Psoas muscle (tissue), 8 donors: Measurements from ENCODE around the gene SMIM23. TPM values are rescaled to one million over a fixed set of nuclear protein-coding genes. Genes with fewer than 3 reads are reported as not detected.
"Not testable (repeated sequence)": the region's sequence is repeated elsewhere in the genome, so short reads cannot be mapped to it uniquely, and the experiment has no call there.

ENCODE experiments used
- ATAC-seq, 4 donors: fragments of 200-7000 bp; cut with Tn5 transposase; one replicate each; pipeline ENCODE4 v1.9.1; 2020; ENCODE audit warnings: moderate library complexity in 3 of 4, mild to moderate bottlenecking in 2 of 4
- DNase-seq, 2 donors: peaks; one replicate each; pipeline ENCODE4 v3.0.0-alpha.2; 2020
- H3K27ac ChIP-seq: fragments of 200-600 bp; one replicate; pipeline ENCODE4 v1.8.0; 2022
- H3K27me3 ChIP-seq, 3 donors: fragments of 200-600 bp in 1 of 3; one replicate each; pipeline versions ENCODE4 v1.6.1 to v1.8.0; 2013 to 2022; ENCODE audit warnings: low read length in 2 of 3, mild to moderate bottlenecking in 2 of 3, moderate library complexity in 1 of 3; ENCODE audit not compliant: insufficient read depth in 3 of 3
- H3K36me3 ChIP-seq, 2 donors: fragments of 200-600 bp in 1 of 2; one replicate each; pipeline versions ENCODE4 v1.6.1 to v1.8.0; 2013 to 2022; ENCODE audit warnings: low read depth in 1 of 2, mild to moderate bottlenecking in 1 of 2, moderate library complexity in 1 of 2; ENCODE audit not compliant: insufficient read depth in 1 of 2
- H3K4me1 ChIP-seq: fragments of 200-600 bp; one replicate; pipeline ENCODE4 v1.8.0; 2022
- H3K4me3 ChIP-seq: fragments of 200-600 bp; one replicate; pipeline ENCODE4 v1.8.0; 2022; ENCODE audit warnings: mild to moderate bottlenecking
- H3K9me3 ChIP-seq: fragments of 200-600 bp; one replicate; pipeline ENCODE4 v1.8.0; 2022
- CTCF ChIP-seq: fragments of 200-600 bp; IDR thresholded peaks from one replicate; pipeline ENCODE4 v1.8.0; 2022; ENCODE audit warnings: antibody characterized with exemption
- WGBS, 3 donors: extraction: QIAGEN DNeasy Blood & Tissue Kit; methylation state at CpG; one replicate each; pipeline versions ENCODE4 v1.1.6 to v1.1.7; 2013; 5-methylcytosine and 5-hydroxymethylcytosine counted together
- intact Hi-C, 2 donors: fragments of 100-400 bp; cut with DNase I; formaldehyde crosslinking; loops; one replicate each; pipeline versions ENCODE4 v1.11.0 to v1.14.2; 2022
- polyA plus RNA-seq, 3 donors: library from polyadenylated mRNA; stranded (reverse); fragments of 200-250 nt; gene quantifications; one replicate each; pipeline ENCODE4 v1.2.3, GENCODE V29; 2013
- total RNA-seq, 4 donors: library from RNA; stranded (reverse); fragmentation: NEBNext Ultra II Directional in 2 of 4; extraction: Animal tissue kit (Norgen Biotek cat#: 25700) in 2 of 4; gene quantifications; one replicate each; pipeline versions ENCODE4 v1.2.1 to v1.2.4, GENCODE V29; 2021 to 2023
- donor health status: healthy with polysubstance abuse.
- donor health status: DM: no; HTN: no; CAD: no; lungs with moderate emphysema.
- donor health status: Bipolar disorder and iron deficiency.
- donor health status: healthy.
- donor health status: DM: yes; HTN: yes; CAD: no.
- donor health status: DM: no; HTN: no; CAD: no.
- donor health status: DM: no; HTN: no; CAD: no.
- donor health status: DM: yes; HTN: yes; CAD: no.

The SMIM23 gene
- total and polyA plus RNA-seq, 7 donors, result not detected

GRCh38 chr5:171773106-171773505 is 12.5 kb upstream of the SMIM23 start:
- peaks cover 0 to 13% (median 0%) of the 10 kb centered on the region in 3 donors for H3K27me3 ChIP-seq
- no peaks in the 10 kb centered on the region for H3K4me1 ChIP-seq
- 84 to 92% (median 87%) methylated on average over 8 of the region's 8 CpGs for WGBS, 3 donors
- H3K9me3 ChIP-seq, result no peaks in the 10 kb centered on the region
- DNase-seq (no peak), ATAC-seq (no peak)
- intact Hi-C loops, result no loop called here
- H3K4me3 ChIP-seq, result no peak overlapping the region
- H3K36me3 ChIP-seq, result no peaks in the 10 kb centered on the region
- no peak overlapping the region for H3K27ac ChIP-seq
- no peak for TF ChIP-seq CTCF

GRCh38 chr5:171774418-171774817 is 11.2 kb upstream of the SMIM23 start:
- DNase-seq (no peak), ATAC-seq (no peak)
- WGBS, 3 donors, result 93 to 95% (median 94%) methylated on average over 8 to 9 of the region's 9 CpGs
- intact Hi-C loops, result no loop called here
- H3K27me3 ChIP-seq, result peaks cover 0 to 13% (median 2%) of the 10 kb centered on the region in 3 donors
- H3K4me3 ChIP-seq, result no peak overlapping the region
- no peaks in the 10 kb centered on the region for H3K4me1 ChIP-seq
- no peak overlapping the region for H3K27ac ChIP-seq
- H3K36me3 ChIP-seq, result no peaks in the 10 kb centered on the region
- no peaks in the 10 kb centered on the region for H3K9me3 ChIP-seq
- no peak for TF ChIP-seq CTCF

- no peak for ATAC-seq
- WGBS, 3 donors, result 30 to 49% (median 40%) methylated on average over 12 of the region's 12 CpGs
- H3K27me3 ChIP-seq, result peaks cover 0 to 4% (median 2%) of the 10 kb centered on the region in 3 donors
Measured at GRCh38 chr5:171776213-171776612, 9.4 kb upstream of the SMIM23 start.

DNA sequence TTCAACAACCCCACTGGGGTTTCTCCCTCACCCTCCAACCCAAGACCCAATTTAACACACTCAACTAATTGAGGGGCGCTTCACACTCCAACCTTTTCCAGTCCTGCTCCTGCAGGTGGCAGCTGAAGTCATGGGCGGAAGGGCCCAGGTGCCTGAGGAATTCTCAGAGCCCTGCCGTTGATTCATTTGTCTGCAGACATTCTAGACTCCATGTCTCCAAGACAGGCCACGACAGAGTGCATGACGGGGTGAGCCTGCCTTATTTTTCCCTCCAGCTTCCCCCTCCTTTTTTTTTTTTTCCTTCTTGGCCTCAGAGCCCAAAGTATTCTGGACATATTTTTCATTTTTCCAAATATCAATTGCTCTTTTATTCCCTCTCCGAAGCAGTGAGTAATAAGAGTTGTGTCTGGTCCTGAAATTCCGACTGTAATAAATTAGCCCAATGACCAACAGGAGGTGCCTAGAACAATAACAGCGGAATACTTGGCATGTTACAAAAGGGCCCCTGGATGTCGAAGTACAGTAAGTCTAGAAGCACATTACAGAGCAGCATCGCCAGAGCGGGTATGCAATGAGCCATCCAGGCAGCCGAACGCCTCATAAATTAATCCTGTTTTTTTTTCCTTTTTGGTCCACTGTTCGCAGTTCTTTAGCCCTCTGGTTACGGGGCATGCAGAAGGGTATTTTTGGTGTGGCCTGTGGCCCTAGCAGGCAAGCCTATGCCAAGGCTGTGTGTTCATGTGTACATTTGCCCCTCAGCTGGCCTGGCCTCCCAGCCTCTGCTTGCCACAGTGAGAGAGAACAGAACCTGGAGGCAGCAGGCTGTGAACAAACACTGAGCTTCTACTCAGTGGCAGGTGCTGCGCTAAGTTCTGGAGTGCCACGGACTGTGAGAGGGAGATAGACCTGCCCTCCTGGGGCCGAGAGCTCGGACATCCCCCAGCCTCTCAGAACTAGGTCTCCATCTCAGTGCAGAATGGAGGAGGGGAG is 8.6 kb upstream of the SMIM23 start:
- 54 to 56% (median 55%) methylated on average over 19 of the region's 19 CpGs for WGBS, 3 donors
- Histone ChIP-seq H3K27ac (no peak overlapping the region), H3K4me3 (no peak overlapping the region), H3K9me3 (no peaks in the 10 kb centered on the region), H3K4me1 (no peaks in the 10 kb centered on the region), H3K36me3 (no peaks in the 10 kb centered on the region), H3K27me3 (peaks cover 0 to 4% (median 2%) of the 10 kb centered on the region in 3 donors)
- ATAC-seq (no peak), DNase-seq (no peak)
- no peak for TF ChIP-seq CTCF
- intact Hi-C loops, result no loop called here

More at GRCh38 chr5:171776213-171776612, 9.4 kb upstream of the SMIM23 start:
- TF ChIP-seq CTCF, result no peak
- H3K4me1 ChIP-seq, result no peaks in the 10 kb centered on the region
- DNase-seq, result no peak
- H3K27ac ChIP-seq, result no peak overlapping the region
- intact Hi-C loops, result no loop called here
- H3K4me3 ChIP-seq, result no peak overlapping the region
- H3K36me3 ChIP-seq, result no peaks in the 10 kb centered on the region
- no peaks in the 10 kb centered on the region for H3K9me3 ChIP-seq

- WGBS, 3 donors, result 74 to 78% (median 75%) methylated on average over 4 of the region's 4 CpGs
- H3K27me3 ChIP-seq, H3K9me3 ChIP-seq, H3K4me3 ChIP-seq, H3K4me1 ChIP-seq, intact Hi-C loops, H3K27ac ChIP-seq, DNase-seq, ATAC-seq, H3K36me3 ChIP-seq: not testable (repeated sequence)
Measured at GRCh38 chr5:171781744-171782143, 3.9 kb upstream of the SMIM23 start.
